Large intestine (tissue), 3 donors: ENCODE results near the gene APOLD1. TPM values are rescaled to one million over a fixed set of nuclear protein-coding genes. Genes with fewer than 3 reads are reported as not detected.
A peak's percentile ranks its signal among the peaks of the same experiment; 100 is the strongest.

ENCODE experiments used
- DNase-seq, 2 donors: peaks; one replicate each; pipeline versions ENCODE4 v3.0.0 to v3.0.0-alpha.2; 2013
- H3K27ac ChIP-seq: one replicate; pipeline ENCODE4 v1.5.1; 2013; ENCODE audit warnings: low read length
- H3K27me3 ChIP-seq: 2 replicates; pipeline ENCODE4 v1.6.1; 2013; ENCODE audit warnings: low read length; ENCODE audit not compliant: control insufficient read depth, insufficient read depth
- H3K36me3 ChIP-seq: 2 replicates; pipeline ENCODE4 v1.6.1; 2013; ENCODE audit warnings: low read length; ENCODE audit not compliant: control insufficient read depth, insufficient read depth
- H3K4me1 ChIP-seq: one replicate; pipeline ENCODE4 v1.6.1; 2013; ENCODE audit warnings: low read length; ENCODE audit not compliant: control insufficient read depth, insufficient read depth
- H3K4me3 ChIP-seq: one replicate; pipeline ENCODE4 v1.5.1; 2013; ENCODE audit warnings: low read length
- H3K9me3 ChIP-seq: one replicate; pipeline ENCODE4 v1.6.1; 2013; ENCODE audit warnings: mild to moderate bottlenecking, low read depth, low read length, moderate library complexity; ENCODE audit not compliant: control insufficient read depth
- WGBS: methylation state at CpG from one replicate; pipeline ENCODE4 v1.1.5; 2013; ENCODE audit warnings: low lambda C conversion rate; ENCODE audit not compliant: insufficient coverage; 5-methylcytosine and 5-hydroxymethylcytosine counted together
- polyA plus RNA-seq: library from polyadenylated mRNA; unstranded; fragments of 120-200 nt; gene quantifications from one replicate; pipeline ENCODE4 v1.2.1, GENCODE V29; 2013

APOLD1 gene
- polyA plus RNA-seq, 1 donor, result 13.8 TPM

GRCh38 chr12:12749433-12749832 lies 36.0 kb upstream of the APOLD1 start:
- Histone ChIP-seq H3K27ac (no peak overlapping the region), H3K4me1 (peaks cover 6% of the 10 kb centered on the region), H3K4me3 (no peak overlapping the region), H3K9me3 (no peaks in the 10 kb centered on the region), H3K36me3 (no peaks in the 10 kb centered on the region), H3K27me3 (no peaks in the 10 kb centered on the region)
- WGBS, result no CpG with 5 or more reads among the region's 7 CpGs
- DNase-seq, result no peak

- no peaks in the 10 kb centered on the region for H3K36me3 ChIP-seq
- H3K4me1 ChIP-seq, result peaks cover 13% of the 10 kb centered on the region
- 95% methylated on average over 3 of the region's 5 CpGs for WGBS
- no peak for DNase-seq
- no peak overlapping the region for H3K27ac ChIP-seq
- H3K4me3 ChIP-seq, result no peak overlapping the region
- H3K9me3 ChIP-seq, result peaks cover 12% of the 10 kb centered on the region
- H3K27me3 ChIP-seq, result no peaks in the 10 kb centered on the region
Measured at GRCh38 chr12:12755923-12756322, 29.5 kb upstream of the APOLD1 start.

- no CpG with 5 or more reads among the region's 2 CpGs for WGBS
- DNase-seq, result peak in 1 of 2 donors; percentile 41
- no peaks in the 10 kb centered on the region for H3K36me3 ChIP-seq
- H3K27ac ChIP-seq, result peak overlapping the region; percentile 46
- H3K4me1 ChIP-seq, result peaks cover 13% of the 10 kb centered on the region
- peaks cover 15% of the 10 kb centered on the region for H3K9me3 ChIP-seq
- H3K4me3 ChIP-seq, result no peak overlapping the region
- no peaks in the 10 kb centered on the region for H3K27me3 ChIP-seq
Measured at GRCh38 chr12:12757121-12757520, 28.3 kb upstream of the APOLD1 start.

- no CpG with 5 or more reads among the region's 7 CpGs for whole genome bisulfite sequencing
- H3K27ac ChIP-seq, result peak overlapping the region; percentile 77
Measured at GRCh38 chr12:12759234-12759915, 26.1 kb upstream of the APOLD1 start.

GRCh38 chr12:12764824-12765223 lies 20.6 kb upstream of the APOLD1 start:
- H3K27me3 ChIP-seq, result no peaks in the 10 kb centered on the region
- H3K4me1 ChIP-seq, result no peaks in the 10 kb centered on the region
- no peaks in the 10 kb centered on the region for H3K36me3 ChIP-seq
- H3K9me3 ChIP-seq, result peaks cover 17% of the 10 kb centered on the region
- no peak overlapping the region for H3K4me3 ChIP-seq
- no peak overlapping the region for H3K27ac ChIP-seq
- DNase-seq, result no peak

More at GRCh38 chr12:12759234-12759915, 26.1 kb upstream of the APOLD1 start:
- Histone ChIP-seq H3K36me3 (no peaks in the 10 kb centered on the region), H3K27me3 (no peaks in the 10 kb centered on the region), H3K4me3 (no peak overlapping the region), H3K9me3 (peaks cover 15% of the 10 kb centered on the region), H3K4me1 (peaks cover 13% of the 10 kb centered on the region)
- DNase-seq, result no peak

GRCh38 chr12:12770262-12770661 lies 15.2 kb upstream of the APOLD1 start:
- H3K9me3 ChIP-seq, result peaks cover 28% of the 10 kb centered on the region
- no peaks in the 10 kb centered on the region for H3K27me3 ChIP-seq
- no peak for DNase-seq
- no peaks in the 10 kb centered on the region for H3K36me3 ChIP-seq
- 100% methylated on average over 2 of the region's 6 CpGs for WGBS
- peaks cover 8% of the 10 kb centered on the region for H3K4me1 ChIP-seq
- no peak overlapping the region for H3K4me3 ChIP-seq
- H3K27ac ChIP-seq, result no peak overlapping the region

GRCh38 chr12:12774791-12775190 lies 10.7 kb upstream of the APOLD1 start:
- Histone ChIP-seq H3K27me3 (no peaks in the 10 kb centered on the region), H3K27ac (peak overlapping the region; percentile 40), H3K4me1 (peaks cover 26% of the 10 kb centered on the region), H3K36me3 (no peaks in the 10 kb centered on the region), H3K4me3 (no peak overlapping the region), H3K9me3 (peaks cover 21% of the 10 kb centered on the region)
- WGBS, result no CpG with 5 or more reads among the region's 3 CpGs
- no peak for DNase-seq

- H3K36me3 ChIP-seq, result no peaks in the 10 kb centered on the region
- no peaks in the 10 kb centered on the region for H3K27me3 ChIP-seq
- DNase-seq, result peak; percentile 81 to 95
- WGBS, result no CpG with 5 or more reads among the region's 5 CpGs
- peaks cover 32% of the 10 kb centered on the region for H3K4me1 ChIP-seq
- H3K27ac ChIP-seq, result peak overlapping the region; percentile 37
- H3K9me3 ChIP-seq, result peaks cover 13% of the 10 kb centered on the region
- no peak overlapping the region for H3K4me3 ChIP-seq
Measured at GRCh38 chr12:12776261-12776660, 9.2 kb upstream of the APOLD1 start.

GRCh38 chr12:12777092-12777491 lies 8.4 kb upstream of the APOLD1 start:
- peaks cover 32% of the 10 kb centered on the region for H3K4me1 ChIP-seq
- H3K27me3 ChIP-seq, result no peaks in the 10 kb centered on the region
- peak overlapping the region; percentile 37 for H3K27ac ChIP-seq
- H3K4me3 ChIP-seq, result no peak overlapping the region
- H3K9me3 ChIP-seq, result peaks cover 12% of the 10 kb centered on the region
- no peak for DNase-seq
- H3K36me3 ChIP-seq, result no peaks in the 10 kb centered on the region
- 40% methylated on average over 1 of the region's 3 CpGs for WGBS

- H3K4me3 ChIP-seq, result no peak overlapping the region
- no peaks in the 10 kb centered on the region for H3K36me3 ChIP-seq
- peaks cover 32% of the 10 kb centered on the region for H3K4me1 ChIP-seq
- no peak for DNase-seq
- no peaks in the 10 kb centered on the region for H3K27me3 ChIP-seq
- no peaks in the 10 kb centered on the region for H3K9me3 ChIP-seq
- no CpG with 5 or more reads among the region's 2 CpGs for WGBS
- H3K27ac ChIP-seq, result peak overlapping the region; percentile 0
Measured at GRCh38 chr12:12779007-12779406, 6.5 kb upstream of the APOLD1 start.

GRCh38 chr12:12779529-12779928 lies 5.9 kb upstream of the APOLD1 start:
- Histone ChIP-seq H3K4me1 (peaks cover 31% of the 10 kb centered on the region), H3K27ac (no peak overlapping the region), H3K9me3 (no peaks in the 10 kb centered on the region), H3K36me3 (no peaks in the 10 kb centered on the region), H3K27me3 (no peaks in the 10 kb centered on the region), H3K4me3 (no peak overlapping the region)
- WGBS, result 10% methylated on average over 2 of the region's 3 CpGs
- peak; percentile 58 to 88 for DNase-seq
